Measurements from ENCODE around the gene GPR158.

DNA sequence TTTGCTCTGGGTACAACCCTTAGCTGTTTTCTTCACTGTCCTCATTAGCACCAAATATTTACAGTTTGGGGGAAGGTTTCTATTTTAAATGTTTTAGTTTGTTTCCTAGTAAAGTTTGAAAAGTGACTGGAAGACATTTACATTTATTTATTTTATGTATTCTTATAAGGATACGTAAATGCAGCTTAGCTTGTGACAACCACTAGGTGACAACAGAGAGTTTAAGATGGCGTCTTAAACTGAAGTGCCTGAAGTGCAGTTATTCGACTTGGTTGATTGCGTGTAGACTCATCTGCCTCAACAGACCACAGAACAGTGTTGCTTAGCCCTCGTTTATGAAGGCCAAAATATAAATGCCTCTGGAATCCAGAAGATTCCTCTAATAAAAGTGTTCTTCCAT is 381.1 kb downstream of the GPR158 start:
- TF ChIP-seq CTCF (IDR thresholded peaks at IDR 0.05) (no peak), EP300 (IDR thresholded peaks at IDR 0.05) (no peak), POLR2AphosphoS5 (IDR thresholded peaks at IDR 0.05) (no peak), POLR2A (IDR thresholded peaks at IDR 0.05) (no peak)
